ENCODE data around the gene DNAJC6.
"Not testable (repeated sequence)": the region's sequence is repeated elsewhere in the genome, so short reads cannot be mapped to it uniquely, and the experiment has no call there.

Gene DNAJC6

GRCh38 chr1:65435987-65436386 is 126.6 kb downstream of the DNAJC6 start:
- FAIRE-seq, result no peak

GRCh38 chr1:65437616-65438015 is 128.3 kb downstream of the DNAJC6 start:
- no peak for FAIRE-seq

DNA sequence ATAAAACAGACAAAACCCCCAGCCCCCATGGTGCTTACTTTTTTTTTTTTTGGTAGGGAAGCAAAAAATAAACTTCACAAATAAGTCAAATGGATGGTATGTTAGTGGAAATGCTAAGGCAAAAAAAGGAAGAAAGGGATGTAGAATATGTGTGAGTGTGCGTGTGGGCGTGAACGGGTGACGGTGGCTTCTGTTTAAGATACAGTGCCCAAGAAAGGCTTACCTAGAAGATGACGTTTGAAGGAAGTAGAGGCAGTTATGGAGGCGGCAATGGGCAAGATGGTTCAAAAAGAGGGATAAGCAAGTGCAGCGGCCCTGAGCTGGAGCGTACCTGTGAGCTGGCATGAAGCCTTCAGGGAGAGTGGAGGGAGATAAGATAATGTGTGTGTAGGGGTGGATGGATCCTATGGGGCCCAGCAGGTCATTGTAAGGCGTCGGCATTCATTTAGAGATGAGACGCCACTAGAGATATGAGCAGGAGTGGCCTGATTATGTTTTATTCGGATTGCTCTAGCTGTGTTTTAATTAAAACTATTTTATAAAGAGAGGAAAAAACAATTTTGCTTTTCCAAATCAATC is 131.1 kb downstream of the DNAJC6 start:
- FAIRE-seq, result peak; percentile 47

DNA sequence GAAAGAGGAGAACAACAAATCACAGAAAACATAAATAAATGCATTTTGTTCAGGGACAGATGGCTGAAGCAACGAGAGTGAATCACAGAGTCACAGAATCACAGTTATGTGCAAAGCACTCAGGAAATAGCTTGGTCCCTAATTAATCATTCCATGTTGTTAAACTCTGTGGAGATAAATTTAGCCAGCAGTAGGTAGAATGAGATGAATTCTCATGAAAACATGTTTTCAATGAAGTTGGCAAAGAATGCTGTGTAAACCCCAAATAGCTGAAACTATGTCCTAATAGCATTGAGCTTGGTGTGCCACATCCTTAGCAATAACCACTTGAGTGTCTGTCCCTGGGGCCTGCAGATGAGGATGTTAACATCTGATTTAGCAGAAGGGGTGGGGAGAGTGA is 131.6 kb downstream of the DNAJC6 start:
- no peak for FAIRE-seq

- no peak for FAIRE-seq
These were observed 132.1 kb downstream of the DNAJC6 start for GRCh38 chr1:65441464-65441863.

DNA sequence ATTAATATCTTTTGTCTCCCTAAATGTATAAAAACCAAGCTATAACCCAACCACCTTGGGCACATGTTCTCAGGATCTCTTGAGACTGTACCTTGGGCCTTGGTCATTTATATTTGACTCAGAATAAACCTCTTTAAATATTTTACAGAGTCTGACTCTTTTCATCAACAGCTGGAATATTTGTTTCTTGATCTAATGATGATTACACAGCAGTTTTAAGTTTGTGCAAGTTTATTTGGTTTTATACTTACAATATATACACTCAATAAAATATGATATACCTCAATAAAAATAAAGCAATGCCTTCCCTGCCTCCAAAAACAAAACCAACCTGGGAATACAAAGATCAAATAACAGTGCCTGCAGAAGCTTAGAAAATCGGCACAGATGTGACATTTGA is 133.1 kb downstream of the DNAJC6 start:
- FAIRE-seq, result no peak

DNA sequence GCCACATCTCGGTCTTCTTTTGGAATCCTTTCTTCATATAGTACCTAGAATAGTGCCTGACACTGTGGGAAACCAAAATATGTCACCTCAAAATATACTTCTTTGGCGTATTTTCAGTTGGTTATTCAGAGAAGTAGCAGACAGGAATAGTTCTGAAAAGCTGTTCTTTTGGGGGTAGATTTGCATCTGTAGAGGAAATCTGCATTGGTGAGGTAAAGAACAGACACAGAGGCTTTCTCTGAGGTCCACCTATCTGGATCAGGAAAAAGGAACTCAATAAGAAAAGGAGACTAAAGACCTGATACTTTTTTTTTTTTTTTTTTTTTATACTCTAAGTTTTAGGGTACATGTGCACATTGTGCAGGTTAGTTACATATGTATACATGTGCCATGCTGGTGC is 134.3 kb downstream of the DNAJC6 start:
- FAIRE-seq, result no peak

- FAIRE-seq, result no peak
These were observed 134.8 kb downstream of the DNAJC6 start for GRCh38 chr1:65444128-65444640.

- FAIRE-seq, result no peak
These were observed 136.5 kb downstream of the DNAJC6 start for GRCh38 chr1:65445837-65446236.

DNA sequence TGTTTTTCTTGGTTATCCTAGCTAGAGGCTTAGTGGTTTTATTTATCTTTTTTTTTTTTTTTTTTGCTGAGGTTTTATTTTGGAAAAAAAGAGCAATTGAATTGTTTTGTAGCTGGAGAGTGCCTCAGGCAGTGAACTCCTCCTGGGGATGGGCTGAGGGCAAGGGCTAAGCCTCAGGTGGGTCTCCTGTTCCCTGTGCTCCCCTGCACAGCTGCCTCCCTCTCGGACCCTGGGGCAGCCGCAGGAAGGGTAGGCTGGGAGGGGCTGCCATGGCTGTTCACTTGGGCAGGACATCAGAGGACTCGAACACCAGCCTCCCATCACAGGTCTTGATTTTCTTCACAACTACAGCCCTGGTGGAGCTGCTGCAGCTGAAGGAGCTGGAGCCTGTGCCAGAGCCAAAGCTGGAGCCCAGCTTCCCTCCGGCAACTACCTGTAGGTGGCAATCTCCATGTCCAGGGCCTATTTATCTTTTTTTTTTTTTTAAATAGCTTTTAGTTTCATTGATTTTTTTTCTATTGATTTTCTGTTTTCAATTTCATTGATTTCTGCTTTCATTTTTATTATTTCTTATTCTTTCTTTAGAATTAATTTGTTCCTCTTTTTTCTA is 140.0 kb downstream of the DNAJC6 start:
- no peak for FAIRE-seq

- FAIRE-seq, result not testable (repeated sequence)
These were observed 146.3 kb downstream of the DNAJC6 start for GRCh38 chr1:65455678-65456077.

GRCh38 chr1:65456481-65456880 is 147.1 kb downstream of the DNAJC6 start:
- FAIRE-seq, result no peak

DNA sequence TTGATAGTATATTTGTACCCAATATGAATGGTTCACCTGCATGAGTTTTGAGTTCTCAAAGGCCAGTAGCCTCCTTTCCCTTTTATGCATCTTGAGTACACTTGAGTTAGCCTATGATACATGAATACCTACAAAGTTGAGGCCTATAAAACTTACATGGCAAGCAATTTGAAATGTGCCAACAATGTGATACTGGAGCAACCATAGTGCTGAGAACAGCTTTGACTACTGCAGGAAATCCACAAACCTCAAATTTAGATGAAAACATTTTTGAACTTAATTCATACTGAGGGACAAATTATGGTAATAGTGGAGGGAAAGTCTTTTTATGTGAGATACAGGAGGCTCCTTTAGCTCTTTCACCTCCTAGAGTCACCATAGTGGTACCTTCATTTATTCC is 148.5 kb downstream of the DNAJC6 start:
- no peak for FAIRE-seq

- FAIRE-seq, result no peak
These were observed 149.5 kb downstream of the DNAJC6 start for GRCh38 chr1:65458730-65459396.

GRCh38 chr1:65459397-65459768 is 150.0 kb downstream of the DNAJC6 start:
- FAIRE-seq, result no peak
